GM12878 (cell line): ENCODE data around the gene DIO3. TPM values are rescaled to one million over a fixed set of nuclear protein-coding genes. Genes with fewer than 3 reads are reported as not detected.

ENCODE experiments used
- ATAC-seq: fragments of 200-7000 bp; cut with Tn5 transposase; 3 replicates; pipeline ENCODE4 v1.9.1; 2020; ENCODE audit warnings: mild to moderate bottlenecking, moderate library complexity
- BruUV-seq: library from RNA; stranded (reverse); fragments of 400-500 nt; replicated peaks from 2 replicates; lab custom pipeline; 2021; lab: Mats Ljungman, UMichigan
- CTCF ChIA-PET: fragments of 300-600 bp; sonication (Branson Sonifier 250); formaldehyde crosslinking; extraction: SDS; loops from one replicate; lab custom pipeline; 2021; ENCODE audit warnings: inconsistent platforms; lab: Yijun Ruan, JAX
- POLR2A ChIA-PET: fragments of 350-600 bp; formaldehyde crosslinking; extraction: SDS; loops from one replicate; lab custom pipeline; 2021; ENCODE audit warnings: inconsistent platforms; lab: Charles Lee
- RAD21 ChIA-PET: fragments of 300-600 bp; sonication (Branson Sonifier 250); formaldehyde crosslinking; loops from one replicate; lab custom pipeline; 2023; ENCODE audit warnings: antibody characterized with exemption; ENCODE audit not compliant: unreplicated experiment; lab: Charles Lee
- SMC1A ChIA-PET: fragments of 300-600 bp; sonication (Branson Sonifier 250); formaldehyde crosslinking; loops from one replicate; lab custom pipeline; 2023; ENCODE audit not compliant: unreplicated experiment, uncharacterized antibody; lab: Charles Lee
- DNase-seq: peaks from one replicate; pipeline ENCODE4 v3.0.0-alpha.2; 2011; ENCODE audit warnings: low read depth, low spot score
- FAIRE-seq: peaks from 3 replicates; lab custom pipeline; 2011; peaks lifted over from hg19 to GRCh38; lab: Jason Lieb, UNC
- H2AFZ ChIP-seq: 2 replicates; pipeline ENCODE4 v1.6.0; 2011; ENCODE audit warnings: low read depth, low read length, control low read depth; ENCODE audit not compliant: control insufficient read depth
- H3K27ac ChIP-seq: 2 replicates; pipeline ENCODE4 v1.5.1; 2011; ENCODE audit warnings: control low read depth; ENCODE audit not compliant: control insufficient read depth, insufficient read depth
- H3K27me3 ChIP-seq, 2 experiments: replicated peaks in 1 of 2; 2 replicates each; pipeline versions ENCODE4 v1.6.0 to v1.6.1; 2011; ENCODE audit warnings: low read length in 1 of 2; ENCODE audit not compliant: control insufficient read depth in 2 of 2, insufficient read depth in 2 of 2
- H3K36me3 ChIP-seq, 2 experiments: 2 replicates each; pipeline ENCODE4 v1.5.1; 2011; ENCODE audit warnings: low read length in 1 of 2; ENCODE audit not compliant: control insufficient read depth in 2 of 2, insufficient read depth in 2 of 2
- H3K4me1 ChIP-seq: 2 replicates; pipeline ENCODE4 v1.6.1; 2011; ENCODE audit warnings: mild to moderate bottlenecking, low read length, moderate library complexity, mixed read lengths; ENCODE audit not compliant: control insufficient read depth, insufficient read depth
- H3K4me2 ChIP-seq: 2 replicates; pipeline ENCODE4 v1.6.0; 2011; ENCODE audit warnings: control low read depth; ENCODE audit not compliant: control insufficient read depth, insufficient read depth
- H3K4me3 ChIP-seq: fragments of 200-600 bp; sonication (generic); 2 replicates; pipeline ENCODE4 v1.5.1; 2016
- H3K79me2 ChIP-seq: 2 replicates; pipeline ENCODE4 v1.6.0; 2011; ENCODE audit warnings: low read length; ENCODE audit not compliant: control insufficient read depth, insufficient read depth
- H3K9ac ChIP-seq: 2 replicates; pipeline ENCODE4 v1.8.0; 2011; ENCODE audit warnings: low read length, control low read depth, mixed read lengths; ENCODE audit not compliant: control insufficient read depth, insufficient read depth
- H3K9me3 ChIP-seq: replicated peaks from 3 replicates; pipeline ENCODE4 v1.5.1; 2011; ENCODE audit warnings: mild to moderate bottlenecking, low read length; ENCODE audit not compliant: control insufficient read depth, insufficient read depth
- H4K20me1 ChIP-seq: 2 replicates; pipeline ENCODE4 v1.6.0; 2011; ENCODE audit not compliant: control insufficient read depth, insufficient read depth
- IKZF2 ChIP-seq, 2 experiments: fragments of 450-650 bp; IDR thresholded peaks; 2 replicates each; pipeline ENCODE4 v1.6.1; 2017; ENCODE audit warnings: mild to moderate bottlenecking in 2 of 2, moderate library complexity in 2 of 2
- KDM1A ChIP-seq: fragments of 200-600 bp; sonication (generic); IDR thresholded peaks from 2 replicates; pipeline ENCODE4 v1.6.1; 2016; ENCODE audit warnings: borderline replicate concordance
- MXI1 ChIP-seq: fragments of 150-350 bp; IDR thresholded peaks from 2 replicates; pipeline ENCODE4 v1.6.1; 2011; ENCODE audit warnings: low read depth, mild to moderate bottlenecking, inconsistent platforms, low read length, improper control_type of control experiment
- NR2C2 ChIP-seq: IDR thresholded peaks from 2 replicates; pipeline ENCODE4 v1.6.1; 2011; ENCODE audit warnings: borderline replicate concordance, low read depth; ENCODE audit not compliant: control insufficient read depth, insufficient read length
- POU2F2 ChIP-seq: IDR thresholded peaks from 3 replicates; pipeline ENCODE4 v1.6.1; 2011; ENCODE audit warnings: low read depth, mild to moderate bottlenecking, low read length, borderline replicate concordance
- RELB ChIP-seq: fragments of 450-650 bp; IDR thresholded peaks from 2 replicates; pipeline ENCODE4 v1.6.1; 2017; ENCODE audit warnings: low read depth, mild to moderate bottlenecking, moderate library complexity
- SIN3A ChIP-seq: IDR thresholded peaks from 2 replicates; pipeline ENCODE4 v1.6.1; 2012; ENCODE audit warnings: low read depth, low read length, improper control_type of control experiment
- SIX5 ChIP-seq: IDR thresholded peaks from 2 replicates; pipeline ENCODE4 v1.6.1; 2011; ENCODE audit warnings: mild to moderate bottlenecking, low read depth, low read length, moderate library complexity; ENCODE audit not compliant: severe bottlenecking
- SMAD5 ChIP-seq: IDR thresholded peaks from 2 replicates; pipeline ENCODE4 v1.6.1; 2016; ENCODE audit warnings: antibody characterized with exemption, low read depth
- SP1 ChIP-seq: IDR thresholded peaks from one replicate; pipeline ENCODE4 v1.6.1; 2011; ENCODE audit warnings: low read depth, low read length
- TAF1 ChIP-seq: IDR thresholded peaks from 2 replicates; pipeline ENCODE4 v1.6.1; 2011; ENCODE audit warnings: mild to moderate bottlenecking, low read depth, low read length, borderline replicate concordance
- ZBTB33 ChIP-seq: fragments of 450-650 bp; IDR thresholded peaks from 2 replicates; pipeline ENCODE4 v1.6.1; 2017; ENCODE audit warnings: mild to moderate bottlenecking
- ZBTB40 ChIP-seq: fragments of 450-650 bp; IDR thresholded peaks from 2 replicates; pipeline ENCODE4 v1.6.1; 2016; ENCODE audit warnings: mild to moderate bottlenecking, moderate library complexity, borderline replicate concordance
- ZZZ3 ChIP-seq: IDR thresholded peaks from 2 replicates; pipeline ENCODE4 v1.6.1; 2011; ENCODE audit warnings: low read depth; ENCODE audit not compliant: control insufficient read depth, insufficient read length
- WGBS: methylation state at CpG from one replicate; pipeline ENCODE4 v1.1.6; 2016; ENCODE audit warnings: low lambda C conversion rate; ENCODE audit not compliant: insufficient replicate concordance, insufficient coverage; ENCODE audit errors: missing lambda C conversion rate; 5-methylcytosine and 5-hydroxymethylcytosine counted together
- in situ Hi-C: fragments of 300-500 bp; cut with MboI; formaldehyde crosslinking; loops from 9 replicates; pipeline ENCODE4 v1.14.3; 2018; ENCODE audit warnings: mixed read lengths
- intact Hi-C: fragments of 100-400 bp; cut with micrococcal nuclease; formaldehyde crosslinking; loops from one replicate; pipeline ENCODE4 v1.14.2; 2022; ENCODE audit not compliant: unreplicated experiment
- polyA plus RNA-seq, 11 experiments: library from polyadenylated mRNA; depleted of rRNA in 4 of 11; unstranded in 6 of 11; stranded (reverse) in 5 of 11; fragments of >200 nt; fragmentation: Nextera tagmentation in 4 of 11; fragmentation: Illumina TruSeq in 1 of 11; extraction: Ambion mirVana in 4 of 11; extraction: Trizol in 1 of 11; gene quantifications; 1 replicate in 1 of 11; 2 replicates in 10 of 11; pipeline versions ENCODE4 v1.2.1 to v1.2.3, GENCODE V29; 2011 to 2016; ENCODE audit warnings: inconsistent platforms in 2 of 11, missing spikeins in 2 of 11, low read depth in 1 of 11
- total RNA-seq, 4 experiments: library from RNA; depleted of rRNA in 3 of 4; stranded (reverse); fragments of >200 nt in 3 of 4; fragmentation: Illumina TruSeq in 1 of 4; extraction: Trizol in 1 of 4; gene quantifications; 2 replicates each; pipeline versions ENCODE4 v1.2.1 to v1.2.3, GENCODE V29; 2013 to 2021

Gene DIO3
- total and polyA plus RNA-seq, 10 of the 15 experiments (the other 5 are each of a cell fraction or from before 2014, with no cell fraction given) = not detected

GRCh38 chr14:101538878-101539277 is 22.4 kb upstream of the DIO3 start (continued):
- TF ChIP-seq RELB (no peak), SIN3A (no peak), NR2C2 (no peak), ZZZ3 (no peak), POU2F2 (no peak), MXI1 (no peak), ZBTB33 (no peak), IKZF2 (IDR thresholded peaks at IDR 0.05) (no peak)

- POLR2A ChIA-PET = no interaction called here
- Histone ChIP-seq H3K4me2 (no peak overlapping the region), H3K4me3 (no peak overlapping the region), H3K27ac (no peak overlapping the region), H3K9me3 (no peaks in the 10 kb centered on the region; the same call in 2 of the 3 replicates), H2AFZ (no peak overlapping the region), H4K20me1 (no peaks in the 10 kb centered on the region), H3K27me3 (no peaks in the 10 kb centered on the region), H3K4me1 (no peaks in the 10 kb centered on the region), H3K9ac (no peak overlapping the region), H3K36me3 (no peaks in the 10 kb centered on the region; a peak in 1 of 4 replicates), H3K79me2 (no peaks in the 10 kb centered on the region)
- 41% methylated on average over 11 of the region's 11 CpGs for WGBS
- in situ Hi-C loops = no loop called here
- ATAC-seq (no peak), DNase-seq (no peak), FAIRE-seq (no peak)
- RAD21 ChIA-PET = no interaction called here
- intact Hi-C loops = no loop called here
- CTCF ChIA-PET = no interaction called here
- SMC1A ChIA-PET = no interaction called here
- no TSS peak for BruUV-seq
- no peak for TF ChIP-seq TAF1
- TF ChIP-seq SIX5 = no peak
- no peak for TF ChIP-seq RELB
- TF ChIP-seq SP1 = no peak
- no peak for TF ChIP-seq ZBTB40
- no peak for TF ChIP-seq SMAD5
- TF ChIP-seq KDM1A = no peak
Measured at GRCh38 chr14:101539880-101540279, 21.4 kb upstream of the DIO3 start.
